Measurements from ENCODE around the gene MS4A15. TPM values are rescaled to one million over a fixed set of nuclear protein-coding genes. Genes with fewer than 3 reads are reported as not detected.

MS4A15 gene
- total RNA-seq, 1 donor, result not detected

DNA sequence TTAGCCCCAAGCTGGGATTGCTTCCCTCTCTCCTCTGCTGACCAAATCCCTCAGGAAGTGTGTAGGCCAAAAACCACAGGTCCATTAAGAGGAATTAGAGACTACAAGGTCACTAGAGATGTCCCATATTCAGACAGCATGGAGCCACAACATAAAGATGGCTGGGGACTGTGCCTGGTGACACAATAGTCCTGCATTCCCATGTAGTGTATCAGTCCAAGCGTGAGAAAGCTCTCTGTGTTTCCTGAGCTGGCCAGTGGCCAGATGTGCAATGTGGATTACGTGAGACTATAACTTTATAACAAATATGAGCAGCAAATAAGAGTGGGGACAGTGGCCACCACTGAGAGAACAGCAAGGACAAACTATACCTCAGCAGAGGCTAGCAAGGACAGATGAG, 20.9 kb downstream of the MS4A15 start:
- H3K4me1 ChIP-seq (ENCODE audit: insufficient read depth, low read length), result no peaks in the 10 kb centered on the region
- H3K9me3 ChIP-seq (ENCODE audit: low read depth, low read length), result no peaks in the 10 kb centered on the region
- H3K4me3 ChIP-seq (ENCODE audit: low read length), result no peak overlapping the region
- H3K27me3 ChIP-seq (ENCODE audit: insufficient read depth, low read length), result no peaks in the 10 kb centered on the region

DNA sequence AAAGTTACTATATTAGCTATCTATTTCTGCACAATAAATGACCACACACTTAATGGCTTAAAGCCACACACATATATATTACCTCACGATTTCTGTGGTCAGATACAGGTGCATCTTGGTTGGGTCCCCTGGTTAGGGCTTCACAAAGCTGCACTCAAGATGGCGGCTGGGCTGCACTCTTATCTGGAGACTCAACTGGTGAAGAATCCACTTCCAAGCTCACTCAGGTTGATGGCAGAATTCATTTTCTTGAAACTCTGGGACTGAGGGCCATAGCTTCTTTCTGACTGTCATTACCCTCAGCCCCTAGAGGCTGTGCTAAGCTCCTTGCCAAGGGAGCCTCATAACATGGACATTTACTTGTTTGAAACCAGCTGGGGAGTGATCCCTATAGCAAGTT, 23.4 kb downstream of the MS4A15 start:
- Histone ChIP-seq H3K9me3 (ENCODE audit: low read depth, low read length) (no peaks in the 10 kb centered on the region), H3K27me3 (ENCODE audit: insufficient read depth, low read length) (no peaks in the 10 kb centered on the region), H3K4me1 (ENCODE audit: insufficient read depth, low read length) (no peaks in the 10 kb centered on the region)

DNA sequence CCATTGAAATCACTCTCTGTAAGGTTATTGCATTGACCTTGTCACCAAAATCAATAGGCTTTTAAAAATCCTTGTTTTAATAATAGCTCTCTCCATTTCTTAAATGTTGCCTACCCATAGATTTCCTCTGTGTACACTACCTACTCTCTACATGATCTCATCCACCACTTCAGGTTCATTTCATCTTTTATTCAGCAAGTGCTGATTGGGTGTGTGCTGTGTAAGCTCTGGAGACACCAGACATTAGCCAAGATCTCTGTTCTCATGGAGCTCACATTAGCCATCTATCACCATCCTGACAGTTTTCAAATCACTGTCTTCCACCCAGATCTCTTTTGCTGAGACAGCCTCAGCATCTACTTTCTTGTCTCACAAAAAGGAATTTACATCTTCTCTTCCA, 24.1 kb downstream of the MS4A15 start:
- Histone ChIP-seq H3K9me3 (ENCODE audit: low read depth, low read length) (no peaks in the 10 kb centered on the region), H3K4me1 (ENCODE audit: insufficient read depth, low read length) (no peaks in the 10 kb centered on the region), H3K4me3 (ENCODE audit: low read length) (no peak overlapping the region), H3K27me3 (ENCODE audit: insufficient read depth, low read length) (no peaks in the 10 kb centered on the region)

More for the DNA sequence above, 23.4 kb downstream of the MS4A15 start:
- no peak overlapping the region for H3K4me3 ChIP-seq (ENCODE audit: low read length)

DNA sequence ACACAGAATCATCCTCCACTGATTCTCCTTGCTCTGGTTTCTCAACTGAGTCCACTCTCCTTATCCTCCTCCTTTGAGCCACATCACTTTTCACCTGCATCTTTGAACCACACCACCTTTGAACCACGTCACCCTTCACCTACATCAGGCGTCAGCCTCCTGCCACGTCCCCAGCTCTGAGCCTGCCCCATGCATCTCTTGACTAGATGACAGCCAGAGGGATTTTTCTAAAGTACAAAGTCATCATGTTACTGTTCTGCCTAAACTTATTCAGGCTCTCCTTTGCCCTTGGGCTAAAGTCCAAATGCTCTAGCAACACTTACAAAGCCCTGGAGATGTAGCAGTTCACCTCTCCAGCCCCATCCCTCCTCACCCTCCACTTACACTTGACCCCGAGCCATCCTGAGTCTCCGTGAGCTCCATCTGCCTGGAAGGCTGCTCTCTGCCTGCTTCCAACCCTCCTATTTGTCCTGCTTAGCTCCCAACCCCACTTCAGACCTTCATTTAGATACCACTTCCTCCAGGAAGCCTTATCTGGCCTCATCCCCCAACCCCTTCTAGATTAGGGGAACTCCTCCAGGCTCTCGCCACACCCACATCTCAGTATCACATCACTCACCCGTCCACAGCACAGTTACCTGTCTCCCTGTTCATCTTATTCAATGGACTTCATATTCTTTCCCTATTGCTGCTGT, 24.8 kb downstream of the MS4A15 start:
- H3K4me3 ChIP-seq (ENCODE audit: low read length), result no peak overlapping the region
- H3K9me3 ChIP-seq (ENCODE audit: low read depth, low read length), result no peaks in the 10 kb centered on the region
- no peaks in the 10 kb centered on the region for H3K4me1 ChIP-seq (ENCODE audit: insufficient read depth, low read length)
- H3K27me3 ChIP-seq (ENCODE audit: insufficient read depth, low read length), result no peaks in the 10 kb centered on the region

DNA sequence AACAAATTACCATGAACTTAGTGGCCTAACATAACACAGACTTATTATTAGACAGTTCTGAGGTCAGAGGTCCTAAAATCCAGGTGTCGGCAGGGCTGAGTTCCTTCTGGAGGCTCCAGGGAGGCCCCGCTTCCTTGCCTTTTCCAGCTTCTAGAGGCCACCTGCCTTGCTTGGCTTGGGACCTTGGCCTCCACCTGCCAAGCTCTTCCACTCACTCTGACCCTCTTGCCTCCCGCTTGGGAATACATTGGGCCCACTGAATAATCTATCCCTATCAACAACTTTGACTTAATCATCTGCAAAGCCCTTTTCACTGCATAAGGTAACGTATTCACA, 25.3 kb downstream of the MS4A15 start:
- Histone ChIP-seq H3K4me3 (ENCODE audit: low read length) (no peak overlapping the region), H3K4me1 (ENCODE audit: insufficient read depth, low read length) (no peaks in the 10 kb centered on the region), H3K27me3 (ENCODE audit: insufficient read depth, low read length) (no peaks in the 10 kb centered on the region), H3K9me3 (ENCODE audit: low read depth, low read length) (no peaks in the 10 kb centered on the region)

DNA sequence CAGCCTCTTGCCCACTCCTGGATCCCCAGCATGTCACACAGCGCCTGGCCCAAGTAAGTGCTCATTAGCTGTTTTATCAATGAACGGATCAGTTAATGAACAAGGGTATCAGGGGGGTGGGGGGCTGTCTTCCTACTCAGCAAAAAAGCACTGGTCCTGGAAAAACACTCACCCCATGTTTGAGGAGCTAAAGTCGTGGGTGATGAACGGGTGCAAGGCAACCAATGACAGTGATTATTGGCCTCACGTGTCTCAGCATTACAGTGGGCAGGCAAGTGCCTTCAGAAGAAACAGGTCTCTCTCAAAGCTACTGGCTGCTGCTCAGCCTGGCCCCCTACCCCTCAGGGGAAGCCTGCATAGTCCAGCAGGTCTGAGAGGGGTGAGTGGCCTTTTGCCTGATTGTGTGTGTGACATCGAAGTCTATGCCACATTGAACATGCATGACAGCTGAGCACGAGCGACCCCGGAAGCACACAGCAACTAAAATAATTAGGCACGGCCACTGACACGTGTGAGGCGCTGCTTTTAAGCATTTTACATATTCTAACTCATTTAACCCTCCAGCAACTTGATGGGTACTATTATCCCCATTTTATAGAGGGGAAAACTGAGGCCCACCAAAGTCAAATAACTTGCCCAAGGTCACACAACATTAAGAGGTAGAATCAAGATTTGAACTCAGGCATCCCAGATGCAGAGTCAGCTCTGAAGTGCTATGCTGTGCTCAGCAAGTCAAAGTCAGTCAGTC, 25.9 kb downstream of the MS4A15 start:
- H3K27me3 ChIP-seq (ENCODE audit: insufficient read depth, low read length), result no peaks in the 10 kb centered on the region
- no peak overlapping the region for H3K4me3 ChIP-seq (ENCODE audit: low read length)
- H3K4me1 ChIP-seq (ENCODE audit: insufficient read depth, low read length), result no peaks in the 10 kb centered on the region
- no peaks in the 10 kb centered on the region for H3K9me3 ChIP-seq (ENCODE audit: low read depth, low read length)

DNA sequence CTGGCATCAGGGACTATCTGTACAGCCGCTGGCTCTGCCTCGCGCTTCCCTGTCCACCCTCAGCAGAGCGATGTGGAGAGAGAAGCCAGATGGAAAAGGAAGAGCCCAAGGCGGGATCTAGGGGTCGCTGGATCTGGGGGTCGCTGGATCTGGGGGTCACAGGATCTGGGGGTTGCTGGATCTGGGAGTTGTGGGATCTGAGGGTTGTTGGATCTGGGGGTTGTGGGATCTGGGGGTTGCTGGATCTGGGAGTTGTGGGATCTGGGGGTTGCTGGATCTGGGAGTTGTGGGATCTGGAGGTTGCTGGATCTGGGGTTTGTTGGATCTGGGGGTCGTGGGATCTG, 26.4 kb downstream of the MS4A15 start:
- Histone ChIP-seq H3K27me3 (ENCODE audit: insufficient read depth, low read length) (no peaks in the 10 kb centered on the region), H3K9me3 (ENCODE audit: low read depth, low read length) (no peaks in the 10 kb centered on the region), H3K4me1 (ENCODE audit: insufficient read depth, low read length) (no peaks in the 10 kb centered on the region), H3K4me3 (ENCODE audit: low read length) (no peak overlapping the region)

DNA sequence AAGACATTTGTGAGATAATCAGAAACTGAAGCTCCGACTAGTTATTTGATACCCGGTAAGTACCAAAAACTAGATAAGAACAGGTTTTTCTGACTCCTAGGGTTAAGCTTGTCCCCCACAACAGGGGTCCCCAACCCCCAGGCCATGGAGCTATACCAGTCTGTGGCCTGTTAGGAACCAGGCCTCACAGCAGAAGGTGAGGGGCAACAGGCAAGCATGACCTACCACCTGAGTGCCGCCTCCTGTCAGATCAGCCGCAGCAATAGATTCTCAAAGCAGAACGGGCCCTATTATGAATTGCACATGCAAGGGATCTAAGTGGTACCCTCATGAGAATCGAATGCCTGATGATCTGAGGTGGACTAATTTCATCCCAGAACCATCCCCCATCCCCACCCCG, 27.2 kb downstream of the MS4A15 start:
- Histone ChIP-seq H3K9me3 (ENCODE audit: low read depth, low read length) (no peaks in the 10 kb centered on the region), H3K27me3 (ENCODE audit: insufficient read depth, low read length) (no peaks in the 10 kb centered on the region), H3K4me1 (ENCODE audit: insufficient read depth, low read length) (no peaks in the 10 kb centered on the region), H3K4me3 (ENCODE audit: low read length) (no peak overlapping the region)

DNA sequence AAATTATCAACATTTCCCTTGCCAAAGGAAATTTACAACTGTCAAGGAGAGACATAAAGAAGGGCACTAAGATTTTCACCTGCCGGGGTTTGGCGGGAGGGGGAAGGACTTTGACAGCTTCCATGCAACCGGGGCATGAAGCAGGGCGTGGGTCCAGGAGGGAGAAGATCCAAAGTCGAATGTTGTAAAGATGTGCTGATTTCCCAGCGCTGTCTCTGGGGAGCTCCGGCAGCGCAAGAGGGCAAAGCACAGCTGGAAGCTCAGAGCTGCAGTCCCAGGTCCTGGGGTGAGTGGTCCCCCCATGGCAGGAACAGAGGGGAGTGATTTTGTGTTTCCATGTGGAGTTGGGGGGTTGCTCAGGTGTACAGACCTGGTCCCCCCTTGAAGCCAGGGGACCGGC, 28.5 kb downstream of the MS4A15 start, which contains the start of gene MS4A10:
Gene MS4A10 (plus strand): TSS at position 198 of the 400 bp plus-strand sequence. CDS start 5,003 bp downstream, outside the sequence.
- no peaks in the 10 kb centered on the region for H3K9me3 ChIP-seq (ENCODE audit: low read depth, low read length)
- H3K4me3 ChIP-seq (ENCODE audit: low read length), result no peak within 1 kb of the TSS
- H3K27me3 ChIP-seq (ENCODE audit: insufficient read depth, low read length), result no peaks in the 10 kb centered on the region
- no peaks in the 10 kb centered on the region for H3K4me1 ChIP-seq (ENCODE audit: insufficient read depth, low read length)

DNA sequence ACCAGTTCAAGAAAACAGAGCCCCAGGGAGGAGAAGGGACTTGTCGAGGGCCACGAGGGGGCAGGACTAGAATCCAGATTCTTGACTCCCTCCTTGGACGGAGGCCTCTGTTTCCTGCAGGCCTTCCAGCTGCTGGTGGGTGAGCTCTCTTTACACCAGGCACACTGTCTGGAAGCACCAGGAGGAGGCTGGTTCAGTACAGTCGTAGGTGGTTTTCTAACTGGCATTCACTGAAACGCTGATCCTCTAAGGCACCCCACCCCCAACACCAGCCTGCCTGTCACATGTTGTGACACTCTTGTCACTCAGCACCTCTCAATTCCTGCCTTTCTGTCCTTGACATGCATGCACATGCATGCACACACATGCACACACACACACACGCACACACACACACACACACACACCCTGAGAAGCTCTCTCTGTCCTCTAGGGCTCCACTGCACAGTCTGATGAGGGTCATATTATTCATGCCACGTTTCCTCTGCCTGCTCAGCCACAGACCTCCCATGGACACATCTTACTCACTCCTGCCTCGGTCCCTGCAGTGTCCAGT, 29.2 kb downstream of the MS4A15 start:
- no peaks in the 10 kb centered on the region for H3K4me1 ChIP-seq (ENCODE audit: insufficient read depth, low read length)
- no peaks in the 10 kb centered on the region for H3K27me3 ChIP-seq (ENCODE audit: insufficient read depth, low read length)
- no peak overlapping the region for H3K4me3 ChIP-seq (ENCODE audit: low read length)
- no peaks in the 10 kb centered on the region for H3K9me3 ChIP-seq (ENCODE audit: low read depth, low read length)

DNA sequence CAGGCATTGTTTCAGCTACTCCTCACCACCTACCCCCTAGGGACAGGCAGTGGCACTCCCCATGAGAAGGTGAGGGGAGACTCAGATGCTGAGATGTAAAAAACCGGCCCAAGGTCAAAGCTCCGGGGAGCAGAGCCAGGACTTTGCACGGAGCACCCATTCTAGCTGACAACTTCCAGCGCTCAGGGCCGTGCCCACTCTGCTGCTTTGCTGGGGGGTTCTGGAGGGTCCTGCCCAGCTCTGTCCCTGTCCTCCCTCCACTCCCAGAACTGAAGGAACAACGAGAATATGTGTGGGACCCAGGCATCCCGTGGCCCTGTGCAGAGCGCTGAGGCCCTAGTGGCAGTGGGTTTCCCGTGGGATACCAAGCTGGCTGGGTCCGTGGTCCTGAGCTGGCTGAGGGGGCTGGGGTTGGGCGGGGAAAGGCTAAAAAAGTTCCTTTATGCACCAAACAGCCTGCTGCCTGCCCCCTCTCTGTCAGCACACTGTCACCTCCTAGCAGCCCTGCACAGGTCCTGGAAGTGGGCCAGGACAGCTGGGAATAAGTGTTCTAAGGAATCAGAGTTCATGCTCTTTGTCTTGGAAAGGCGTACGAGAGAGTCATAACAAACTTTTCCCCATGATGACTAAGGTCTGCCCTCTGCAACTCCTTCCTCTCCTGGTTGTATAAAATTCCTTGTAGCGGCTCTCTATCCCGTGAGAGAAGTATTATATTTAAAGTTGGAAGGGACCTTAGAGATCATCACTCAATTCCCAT, 30.3 kb downstream of the MS4A15 start:
- Histone ChIP-seq H3K27me3 (ENCODE audit: insufficient read depth, low read length) (no peaks in the 10 kb centered on the region), H3K4me1 (ENCODE audit: insufficient read depth, low read length) (no peaks in the 10 kb centered on the region), H3K4me3 (ENCODE audit: low read length) (no peak overlapping the region), H3K9me3 (ENCODE audit: low read depth, low read length) (no peaks in the 10 kb centered on the region)

DNA sequence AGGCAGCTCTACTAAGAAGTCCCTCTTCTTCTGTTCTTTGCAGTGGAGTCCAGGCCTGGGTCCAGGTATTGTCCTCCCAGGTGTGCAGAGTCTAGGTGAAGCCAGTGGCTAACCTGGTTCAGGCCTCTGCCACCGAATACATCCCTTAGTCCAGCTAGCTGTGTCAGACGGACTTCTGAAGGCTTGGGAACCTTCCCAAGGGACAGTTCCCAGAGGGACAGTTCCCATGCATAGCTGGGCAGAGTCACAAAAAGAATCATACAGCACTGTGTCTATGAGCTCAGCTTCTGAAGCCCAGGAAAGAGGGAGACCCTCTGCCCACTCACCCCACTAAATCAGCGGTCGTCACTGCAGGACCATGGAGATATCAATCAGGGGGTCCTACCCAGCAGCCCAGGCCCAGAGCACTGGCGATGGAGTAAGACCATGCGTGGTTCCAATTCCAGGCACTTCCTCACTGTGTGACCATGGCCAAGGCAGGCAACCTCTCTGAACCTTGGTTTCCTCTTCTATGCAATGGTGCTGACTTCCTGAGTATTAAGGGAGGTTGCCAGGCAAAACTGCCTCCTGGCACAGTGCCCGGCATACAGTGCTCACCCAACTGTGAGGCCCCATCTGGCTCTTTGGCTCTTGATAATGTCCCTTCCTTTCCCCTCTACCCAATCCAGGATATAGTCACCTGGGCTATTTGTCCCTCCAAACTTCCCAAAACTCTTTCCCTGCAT, 31.9 kb downstream of the MS4A15 start:
- H3K9me3 ChIP-seq (ENCODE audit: low read depth, low read length), result no peaks in the 10 kb centered on the region
- no peaks in the 10 kb centered on the region for H3K4me1 ChIP-seq (ENCODE audit: insufficient read depth, low read length)
- no peaks in the 10 kb centered on the region for H3K27me3 ChIP-seq (ENCODE audit: insufficient read depth, low read length)
- no peak overlapping the region for H3K4me3 ChIP-seq (ENCODE audit: low read length)

DNA sequence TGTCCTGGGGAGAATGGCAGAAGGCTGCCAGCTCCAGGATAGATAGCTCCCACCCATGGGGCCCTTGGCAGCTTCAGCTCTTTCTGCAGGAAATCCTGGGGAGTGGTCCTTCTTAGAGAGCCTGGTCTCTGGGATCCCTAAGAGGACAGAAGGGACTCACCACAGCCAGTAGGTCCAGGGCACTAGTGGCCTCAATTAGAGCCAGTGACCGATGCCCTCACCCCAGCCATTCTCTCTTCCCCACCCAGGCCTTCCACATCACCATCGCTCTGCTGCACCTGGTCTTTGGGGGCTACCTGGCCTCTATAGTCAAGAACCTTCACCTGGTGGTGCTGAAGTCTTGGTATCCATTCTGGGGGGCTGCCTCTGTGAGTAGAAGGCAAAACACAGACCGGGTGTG, 34.1 kb downstream of the MS4A15 start:
- Histone ChIP-seq H3K4me1 (ENCODE audit: insufficient read depth, low read length) (no peaks in the 10 kb centered on the region), H3K9me3 (ENCODE audit: low read depth, low read length) (no peaks in the 10 kb centered on the region), H3K27me3 (ENCODE audit: insufficient read depth, low read length) (no peaks in the 10 kb centered on the region), H3K4me3 (ENCODE audit: low read length) (no peak overlapping the region)

DNA sequence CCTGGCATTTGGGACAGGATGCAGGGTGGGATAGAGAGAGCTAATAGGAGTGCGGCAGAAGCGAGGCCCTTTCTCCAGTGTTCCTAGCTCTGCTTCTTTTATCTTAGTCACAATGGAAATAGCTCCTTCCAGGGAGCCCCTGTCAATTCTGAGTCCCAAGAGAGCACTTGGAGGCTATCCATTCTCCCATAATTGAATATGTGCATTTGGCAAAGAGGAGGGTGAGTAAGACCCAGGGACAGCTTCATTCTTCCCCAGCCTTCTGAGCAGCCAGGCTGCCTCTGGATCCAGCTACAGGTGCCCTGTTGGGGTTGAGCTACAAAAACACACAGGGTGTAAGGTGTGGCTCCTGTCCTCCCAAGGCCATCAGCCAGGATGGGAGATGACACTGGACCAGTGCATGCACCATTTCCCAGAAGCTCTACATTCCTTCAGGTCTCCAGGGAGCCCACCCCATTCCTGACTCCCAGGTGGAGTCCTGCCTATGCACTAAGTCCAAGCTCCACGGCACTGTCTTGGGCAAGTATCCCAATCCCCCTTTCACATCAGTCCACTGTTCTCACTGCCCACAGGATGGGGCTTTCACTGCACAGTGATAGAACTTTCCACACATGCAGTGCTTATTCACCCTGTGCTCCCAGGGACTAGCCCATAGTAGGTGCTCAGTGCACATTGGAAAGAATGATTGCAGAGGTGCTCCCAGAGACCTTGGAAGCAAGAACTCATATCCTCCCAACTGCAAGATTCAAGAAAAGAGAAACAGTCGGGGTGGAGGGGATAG, 34.7 kb downstream of the MS4A15 start:
- Histone ChIP-seq H3K4me3 (ENCODE audit: low read length) (no peak overlapping the region), H3K27me3 (ENCODE audit: insufficient read depth, low read length) (no peaks in the 10 kb centered on the region), H3K4me1 (ENCODE audit: insufficient read depth, low read length) (no peaks in the 10 kb centered on the region), H3K9me3 (ENCODE audit: low read depth, low read length) (no peaks in the 10 kb centered on the region)

Data from mononuclear cell (primary cell).